ENCODE results near the gene SPTLC3.

SPTLC3 gene

DNA sequence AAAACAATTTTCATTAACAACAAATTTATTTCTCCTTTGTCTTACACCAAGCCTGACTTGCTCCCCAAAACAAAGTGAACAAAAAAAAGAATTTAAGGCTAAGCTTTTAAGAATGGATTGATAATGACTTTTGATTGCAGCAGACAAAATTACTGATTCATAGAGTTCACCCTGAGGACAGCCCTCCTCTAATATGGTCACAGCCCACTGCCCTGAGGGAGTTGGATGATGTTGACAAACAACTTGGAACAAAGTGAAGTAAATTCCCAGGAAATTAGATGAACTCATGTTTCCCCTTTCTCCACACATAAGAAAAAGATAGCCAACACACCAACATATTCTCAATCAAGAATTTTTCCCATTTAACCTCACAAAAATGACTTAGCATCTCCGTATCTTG, 204.6 kb downstream of the SPTLC3 start:
- Histone ChIP-seq H3K27ac (no peak overlapping the region), H3K27me3 (peaks cover 0 to 4% of the 10 kb centered on the region in 2 donors), H3K4me3 (no peak overlapping the region), H3K4me1 (no peaks in the 10 kb centered on the region), H3K9me3 (no peaks in the 10 kb centered on the region), H3K36me3 (no peaks in the 10 kb centered on the region)
- intact Hi-C loops (cut with DNase I; ENCODE audit: low total_unique reads): no loop called here
- TF ChIP-seq, protein P1, sequence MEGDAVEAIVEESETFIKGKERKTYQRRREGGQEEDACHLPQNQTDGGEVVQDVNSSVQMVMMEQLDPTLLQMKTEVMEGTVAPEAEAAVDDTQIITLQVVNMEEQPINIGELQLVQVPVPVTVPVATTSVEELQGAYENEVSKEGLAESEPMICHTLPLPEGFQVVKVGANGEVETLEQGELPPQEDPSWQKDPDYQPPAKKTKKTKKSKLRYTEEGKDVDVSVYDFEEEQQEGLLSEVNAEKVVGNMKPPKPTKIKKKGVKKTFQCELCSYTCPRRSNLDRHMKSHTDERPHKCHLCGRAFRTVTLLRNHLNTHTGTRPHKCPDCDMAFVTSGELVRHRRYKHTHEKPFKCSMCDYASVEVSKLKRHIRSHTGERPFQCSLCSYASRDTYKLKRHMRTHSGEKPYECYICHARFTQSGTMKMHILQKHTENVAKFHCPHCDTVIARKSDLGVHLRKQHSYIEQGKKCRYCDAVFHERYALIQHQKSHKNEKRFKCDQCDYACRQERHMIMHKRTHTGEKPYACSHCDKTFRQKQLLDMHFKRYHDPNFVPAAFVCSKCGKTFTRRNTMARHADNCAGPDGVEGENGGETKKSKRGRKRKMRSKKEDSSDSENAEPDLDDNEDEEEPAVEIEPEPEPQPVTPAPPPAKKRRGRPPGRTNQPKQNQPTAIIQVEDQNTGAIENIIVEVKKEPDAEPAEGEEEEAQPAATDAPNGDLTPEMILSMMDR (IDR thresholded peaks at IDR 0.05): no peak
- no peak for DNase-seq

DNA sequence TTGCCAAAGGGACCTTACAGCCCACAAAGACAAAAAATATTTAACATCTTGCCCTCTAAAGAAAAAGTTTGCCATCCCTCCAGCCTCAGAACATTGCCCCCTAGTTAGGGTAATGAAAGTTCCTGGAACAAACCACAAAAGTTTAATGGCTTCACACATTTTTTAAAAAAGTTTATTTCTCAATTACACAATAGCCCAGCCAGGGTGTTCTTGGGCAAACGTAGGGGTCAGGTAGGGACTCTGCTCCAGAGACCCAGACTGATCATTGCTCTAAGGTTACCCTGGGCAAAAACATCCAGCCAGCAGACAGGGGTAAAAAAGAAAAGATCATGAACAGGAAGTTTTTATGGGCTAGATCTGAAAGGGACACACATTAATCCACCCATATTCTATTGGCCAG, 207.8 kb downstream of the SPTLC3 start:
- Histone ChIP-seq H3K27me3 (peaks cover 0 to 27% of the 10 kb centered on the region in 2 donors), H3K4me1 (peaks cover 0 to 19% (median 14%) of the 10 kb centered on the region in 4 donors), H3K4me3 (no peak overlapping the region), H3K9me3 (no peaks in the 10 kb centered on the region), H3K27ac (no peak overlapping the region), H3K36me3 (no peaks in the 10 kb centered on the region)
- intact Hi-C loops (cut with DNase I; ENCODE audit: low total_unique reads): no loop called here
- TF ChIP-seq, protein P1 (IDR thresholded peaks at IDR 0.05): no peak
- no peak for DNase-seq
